ENCODE results near the gene CACNA2D1.

Gene CACNA2D1

GRCh38 chr7:82211333-82211732 is 232.2 kb downstream of the CACNA2D1 start:
- DNase-seq: no peak

GRCh38 chr7:82210416-82211184 is 233.0 kb downstream of the CACNA2D1 start:
- DNase-seq: no peak

GRCh38 chr7:82209179-82209747 is 234.3 kb downstream of the CACNA2D1 start:
- DNase-seq: no peak

- no peak for DNase-seq
Measured at GRCh38 chr7:82204694-82205093, 238.9 kb downstream of the CACNA2D1 start.

- no peak for DNase-seq
Measured at GRCh38 chr7:82202965-82203364, 240.6 kb downstream of the CACNA2D1 start.

GRCh38 chr7:82202107-82202506 is 241.5 kb downstream of the CACNA2D1 start:
- DNase-seq: no peak

GRCh38 chr7:82200601-82201000 is 243.0 kb downstream of the CACNA2D1 start:
- DNase-seq: no peak

GRCh38 chr7:82194016-82194643 is 249.4 kb downstream of the CACNA2D1 start:
- no peak for DNase-seq

- no peak for DNase-seq
Measured at GRCh38 chr7:82188636-82189035, 254.9 kb downstream of the CACNA2D1 start.

GRCh38 chr7:82185443-82185842 is 258.1 kb downstream of the CACNA2D1 start:
- no peak for DNase-seq

- no peak for DNase-seq
Measured at GRCh38 chr7:82183634-82184033, 259.9 kb downstream of the CACNA2D1 start.

GRCh38 chr7:82179311-82179710 is 264.3 kb downstream of the CACNA2D1 start:
- DNase-seq: no peak

- no peak for DNase-seq
Measured at GRCh38 chr7:82175319-82175718, 268.3 kb downstream of the CACNA2D1 start.

GRCh38 chr7:82173400-82174021 is 270.1 kb downstream of the CACNA2D1 start:
- no peak for DNase-seq

GRCh38 chr7:82172881-82173280 is 270.7 kb downstream of the CACNA2D1 start:
- DNase-seq: no peak

GRCh38 chr7:82172017-82172416 is 271.6 kb downstream of the CACNA2D1 start:
- no peak for DNase-seq

- DNase-seq: no peak
Measured at GRCh38 chr7:82167558-82168314, 275.8 kb downstream of the CACNA2D1 start.

GRCh38 chr7:82166260-82167015 is 277.1 kb downstream of the CACNA2D1 start:
- DNase-seq: no peak

- no peak for DNase-seq
Measured at GRCh38 chr7:82164813-82165212, 278.8 kb downstream of the CACNA2D1 start.

GRCh38 chr7:82164410-82164809 is 279.2 kb downstream of the CACNA2D1 start:
- DNase-seq: no peak

GRCh38 chr7:82163586-82163985 is 280.0 kb downstream of the CACNA2D1 start:
- DNase-seq: no peak

GRCh38 chr7:82162289-82162688 is 281.3 kb downstream of the CACNA2D1 start:
- DNase-seq: no peak
